ENCODE results near the gene PER3. TPM values are rescaled to one million over a fixed set of nuclear protein-coding genes. Genes with fewer than 3 reads are reported as not detected.

PER3 gene
- total and polyA plus RNA-seq, 2 of the 13 experiments (the other 11 are each of a cell fraction or from before 2014, with no cell fraction given), result 3.0 to 6.0 TPM

GRCh38 chr1:7770997-7771822, 12.9 kb upstream of the PER3 start, which contains the start of gene VAMP3 (continued):
- TF ChIP-seq ZNF770 (CRISPR knock-in tag; IDR thresholded peaks at IDR 0.05) (peak; percentile 51; the same call in 1 of the 2 replicates), DMAP1 (CRISPR knock-in tag; IDR thresholded peaks at IDR 0.05) (peak; percentile 42; the same call in 1 of the 2 replicates), AGO1 (IDR thresholded peaks at IDR 0.05; ENCODE audit: low read depth, low read length, poor library complexity, severe bottlenecking) (peak; percentile 31), ASH2L (IDR thresholded peaks at IDR 0.05; ENCODE audit: insufficient read length, low read depth, low read length) (peak; percentile 94), FOXK1 (CRISPR knock-in tag; IDR thresholded peaks at IDR 0.05; ENCODE audit: borderline replicate concordance, low read depth) (peak; percentile 51; the same call in 1 of the 2 replicates), SP5 (CRISPR knock-in tag; IDR thresholded peaks at IDR 0.05; ENCODE audit: borderline replicate concordance, low read depth) (peak; percentile 63), ZNF589 (CRISPR knock-in tag; conservative IDR thresholded peaks at IDR 0.05) (0 out of 2 replicates have a peak, but pooled peaks have one; percentile 64), ZNF614 (CRISPR knock-in tag; IDR thresholded peaks at IDR 0.05; ENCODE audit: borderline replicate concordance) (peak; percentile 14; the same call in 1 of the 2 replicates), KLF12 (CRISPR knock-in tag; IDR thresholded peaks at IDR 0.05; ENCODE audit: borderline replicate concordance) (0 out of 2 replicates have a peak, but pooled peaks have one; percentile 44), KLF16 (CRISPR knock-in tag; IDR thresholded peaks at IDR 0.05) (peak in 1 of 2 experiments; percentile 99; a peak in 2 of 4 replicates), RXRB (CRISPR knock-in tag; IDR thresholded peaks at IDR 0.05; ENCODE audit: borderline replicate concordance) (peak; percentile 20; the same call in 1 of the 2 replicates), ZFYVE20 (CRISPR knock-in tag; IDR thresholded peaks at IDR 0.05; ENCODE audit: borderline replicate concordance, low read depth) (no peak), GABPA (IDR thresholded peaks at IDR 0.05; ENCODE audit: low read depth, low read length) (peak; percentile 57), GABPA (CRISPR knock-in tag; IDR thresholded peaks at IDR 0.05; ENCODE audit: low read depth) (peak; percentile 84), SP4 (CRISPR knock-in tag; IDR thresholded peaks at IDR 0.05) (peak; percentile 94), ZGPAT (CRISPR knock-in tag; IDR thresholded peaks at IDR 0.05) (peak; percentile 37; the same call in 1 of the 2 replicates), ZFX (CRISPR knock-in tag; IDR thresholded peaks at IDR 0.05; ENCODE audit: low read depth) (peak; percentile 95), ZNF451 (CRISPR knock-in tag; IDR thresholded peaks at IDR 0.05) (0 out of 2 replicates have a peak, but pooled peaks have one; percentile 54), EEA1 (CRISPR knock-in tag; IDR thresholded peaks at IDR 0.05; ENCODE audit: borderline replicate concordance) (peak; percentile 81; the same call in 1 of the 2 replicates), IRF9 (CRISPR knock-in tag; IDR thresholded peaks at IDR 0.05; ENCODE audit: borderline replicate concordance) (peak; percentile 31; the same call in 1 of the 2 replicates), ZNF225 (CRISPR knock-in tag; IDR thresholded peaks at IDR 0.05) (0 out of 2 replicates have a peak, but pooled peaks have one; percentile 40), BATF2 (CRISPR knock-in tag; IDR thresholded peaks at IDR 0.05) (no peak), RARA (CRISPR knock-in tag; IDR thresholded peaks at IDR 0.05) (no peak), ZNF644 (CRISPR knock-in tag; IDR thresholded peaks at IDR 0.05; ENCODE audit: low read depth) (no peak)
